WTC11 (cell line): ENCODE data around the gene ADRB2. TPM values are rescaled to one million over a fixed set of nuclear protein-coding genes. Genes with fewer than 3 reads are reported as not detected.

Source experiments
- ATAC-seq: fragments of 200-7000 bp; cut with Tn5 transposase; 2 replicates; pipeline ENCODE4 v1.10.0; 2021; ENCODE audit warnings: mild to moderate bottlenecking, moderate library complexity
- CTCF ChIA-PET: fragments of 300-600 bp; sonication (Branson Sonifier 250); formaldehyde crosslinking; loops from one replicate; lab custom pipeline; 2021; ENCODE audit warnings: antibody characterized with exemption; lab: Charles Lee
- POLR2A ChIA-PET: fragments of 350-600 bp; sonication (Branson Sonifier 250); formaldehyde crosslinking; loops from one replicate; lab custom pipeline; 2021; ENCODE audit warnings: antibody characterized with exemption; lab: Charles Lee
- DNase-seq: peaks from one replicate; pipeline ENCODE4 v3.0.0; 2021; ENCODE audit warnings: low spot score
- H3K27ac Mint-ChIP-seq: 2 replicates; pipeline ENCODE4 v1.8.0; 2021; ENCODE audit warnings: mixed read lengths
- H3K27me3 Mint-ChIP-seq: 2 replicates; pipeline ENCODE4 v1.8.0; 2021; ENCODE audit warnings: low read depth, mild to moderate bottlenecking, moderate library complexity, mixed read lengths
- H3K36me3 Mint-ChIP-seq: 2 replicates; pipeline ENCODE4 v1.8.0; 2021; ENCODE audit warnings: mixed read lengths
- H3K4me1 Mint-ChIP-seq: 2 replicates; pipeline ENCODE4 v1.8.0; 2022; ENCODE audit warnings: mixed read lengths
- H3K4me3 Mint-ChIP-seq: 2 replicates; pipeline ENCODE4 v1.8.0; 2021; ENCODE audit warnings: mild to moderate bottlenecking, moderate library complexity, mixed read lengths
- H3K9me3 Mint-ChIP-seq: 2 replicates; pipeline ENCODE4 v1.8.0; 2021; ENCODE audit warnings: mixed read lengths
- FOXK1 ChIP-seq: sonication (generic); formaldehyde crosslinking; IDR thresholded peaks from 2 replicates; pipeline ENCODE4 v1.8.0; 2022; ENCODE audit warnings: mild to moderate bottlenecking, moderate library complexity, missing genetic modification reagents
- JAZF1 ChIP-seq: fragments of 250-450 bp; sonication (Bioruptor Pico); IDR thresholded peaks from 2 replicates; pipeline ENCODE4 v1.9.0; 2021; ENCODE audit warnings: moderate library complexity, mild to moderate bottlenecking, inconsistent platforms
- MXD4 ChIP-seq: fragments of 250-450 bp; sonication (Bioruptor Pico); IDR thresholded peaks from 2 replicates; pipeline ENCODE4 v1.8.0; 2021; ENCODE audit warnings: mild to moderate bottlenecking, moderate library complexity, borderline replicate concordance
- NFYB ChIP-seq: sonication (generic); formaldehyde crosslinking; conservative IDR thresholded peaks from 2 replicates; pipeline ENCODE4 v1.8.0; 2022; ENCODE audit warnings: low read depth, missing genetic modification reagents
- PREB ChIP-seq: sonication (generic); formaldehyde crosslinking; IDR thresholded peaks from 2 replicates; pipeline ENCODE4 v1.8.1; 2022; ENCODE audit warnings: mild to moderate bottlenecking, missing genetic modification reagents, moderate library complexity, borderline replicate concordance
- TEAD1 ChIP-seq: sonication (generic); formaldehyde crosslinking; IDR thresholded peaks from 2 replicates; pipeline ENCODE4 v1.8.0; 2022; ENCODE audit warnings: mild to moderate bottlenecking, missing genetic modification reagents
- ZNF671 ChIP-seq: fragments of 250-450 bp; sonication (Bioruptor Pico); IDR thresholded peaks from 2 replicates; pipeline ENCODE4 v1.8.0; 2021; ENCODE audit warnings: mild to moderate bottlenecking
- total RNA-seq: library from RNA; stranded (reverse); gene quantifications from 3 replicates; pipeline ENCODE4 v1.2.3, GENCODE V29; 2021
- TF ChIP-seq, protein P1 (sequence below): sonication (generic); formaldehyde crosslinking; conservative IDR thresholded peaks from 2 replicates; pipeline ENCODE4 v1.8.1; 2023; ENCODE audit warnings: mild to moderate bottlenecking, low read depth, missing genetic modification reagents, moderate library complexity
- TF ChIP-seq, protein P2 (sequence below): sonication (generic); formaldehyde crosslinking; IDR thresholded peaks from 2 replicates; pipeline ENCODE4 v1.8.1; 2022; ENCODE audit warnings: missing genetic modification reagents, borderline replicate concordance
- TF ChIP-seq, protein P3 (sequence below): sonication (generic); formaldehyde crosslinking; IDR thresholded peaks from 2 replicates; pipeline ENCODE4 v1.8.0; 2023; ENCODE audit warnings: missing genetic modification reagents, mild to moderate bottlenecking, borderline replicate concordance
- TF ChIP-seq, protein P4 (sequence below): sonication (generic); formaldehyde crosslinking; IDR thresholded peaks from 2 replicates; pipeline ENCODE4 v1.8.1; 2023; ENCODE audit warnings: mild to moderate bottlenecking, missing genetic modification reagents, moderate library complexity

The ADRB2 gene
- total RNA-seq, 1 experiment from 2014 or later = 1.2 TPM

GRCh38 chr5:148826739-148827070, 294 bp downstream of the ADRB2 start (continued):
- no peak for TF ChIP-seq TEAD1 (CRISPR knock-in tag)
- TF ChIP-seq, protein P1, sequence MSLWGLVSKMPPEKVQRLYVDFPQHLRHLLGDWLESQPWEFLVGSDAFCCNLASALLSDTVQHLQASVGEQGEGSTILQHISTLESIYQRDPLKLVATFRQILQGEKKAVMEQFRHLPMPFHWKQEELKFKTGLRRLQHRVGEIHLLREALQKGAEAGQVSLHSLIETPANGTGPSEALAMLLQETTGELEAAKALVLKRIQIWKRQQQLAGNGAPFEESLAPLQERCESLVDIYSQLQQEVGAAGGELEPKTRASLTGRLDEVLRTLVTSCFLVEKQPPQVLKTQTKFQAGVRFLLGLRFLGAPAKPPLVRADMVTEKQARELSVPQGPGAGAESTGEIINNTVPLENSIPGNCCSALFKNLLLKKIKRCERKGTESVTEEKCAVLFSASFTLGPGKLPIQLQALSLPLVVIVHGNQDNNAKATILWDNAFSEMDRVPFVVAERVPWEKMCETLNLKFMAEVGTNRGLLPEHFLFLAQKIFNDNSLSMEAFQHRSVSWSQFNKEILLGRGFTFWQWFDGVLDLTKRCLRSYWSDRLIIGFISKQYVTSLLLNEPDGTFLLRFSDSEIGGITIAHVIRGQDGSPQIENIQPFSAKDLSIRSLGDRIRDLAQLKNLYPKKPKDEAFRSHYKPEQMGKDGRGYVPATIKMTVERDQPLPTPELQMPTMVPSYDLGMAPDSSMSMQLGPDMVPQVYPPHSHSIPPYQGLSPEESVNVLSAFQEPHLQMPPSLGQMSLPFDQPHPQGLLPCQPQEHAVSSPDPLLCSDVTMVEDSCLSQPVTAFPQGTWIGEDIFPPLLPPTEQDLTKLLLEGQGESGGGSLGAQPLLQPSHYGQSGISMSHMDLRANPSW (CRISPR knock-in tag) = no peak
- TF ChIP-seq, protein P2, sequence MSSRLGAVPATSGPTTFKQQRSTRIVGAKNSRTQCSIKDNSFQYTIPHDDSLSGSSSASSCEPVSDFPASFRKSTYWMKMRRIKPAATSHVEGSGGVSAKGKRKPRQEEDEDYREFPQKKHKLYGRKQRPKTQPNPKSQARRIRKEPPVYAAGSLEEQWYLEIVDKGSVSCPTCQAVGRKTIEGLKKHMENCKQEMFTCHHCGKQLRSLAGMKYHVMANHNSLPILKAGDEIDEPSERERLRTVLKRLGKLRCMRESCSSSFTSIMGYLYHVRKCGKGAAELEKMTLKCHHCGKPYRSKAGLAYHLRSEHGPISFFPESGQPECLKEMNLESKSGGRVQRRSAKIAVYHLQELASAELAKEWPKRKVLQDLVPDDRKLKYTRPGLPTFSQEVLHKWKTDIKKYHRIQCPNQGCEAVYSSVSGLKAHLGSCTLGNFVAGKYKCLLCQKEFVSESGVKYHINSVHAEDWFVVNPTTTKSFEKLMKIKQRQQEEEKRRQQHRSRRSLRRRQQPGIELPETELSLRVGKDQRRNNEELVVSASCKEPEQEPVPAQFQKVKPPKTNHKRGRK = no peak
- 0 out of 2 replicates have a peak, but pooled peaks have one; percentile 17 for TF ChIP-seq FOXK1 (CRISPR knock-in tag)
- no peak for TF ChIP-seq JAZF1 (CRISPR knock-in tag)
- 0 out of 2 replicates have a peak, but pooled peaks have one; percentile 7 for TF ChIP-seq NFYB
- no peak for TF ChIP-seq ZNF671 (CRISPR knock-in tag)
- TF ChIP-seq, protein P3, sequence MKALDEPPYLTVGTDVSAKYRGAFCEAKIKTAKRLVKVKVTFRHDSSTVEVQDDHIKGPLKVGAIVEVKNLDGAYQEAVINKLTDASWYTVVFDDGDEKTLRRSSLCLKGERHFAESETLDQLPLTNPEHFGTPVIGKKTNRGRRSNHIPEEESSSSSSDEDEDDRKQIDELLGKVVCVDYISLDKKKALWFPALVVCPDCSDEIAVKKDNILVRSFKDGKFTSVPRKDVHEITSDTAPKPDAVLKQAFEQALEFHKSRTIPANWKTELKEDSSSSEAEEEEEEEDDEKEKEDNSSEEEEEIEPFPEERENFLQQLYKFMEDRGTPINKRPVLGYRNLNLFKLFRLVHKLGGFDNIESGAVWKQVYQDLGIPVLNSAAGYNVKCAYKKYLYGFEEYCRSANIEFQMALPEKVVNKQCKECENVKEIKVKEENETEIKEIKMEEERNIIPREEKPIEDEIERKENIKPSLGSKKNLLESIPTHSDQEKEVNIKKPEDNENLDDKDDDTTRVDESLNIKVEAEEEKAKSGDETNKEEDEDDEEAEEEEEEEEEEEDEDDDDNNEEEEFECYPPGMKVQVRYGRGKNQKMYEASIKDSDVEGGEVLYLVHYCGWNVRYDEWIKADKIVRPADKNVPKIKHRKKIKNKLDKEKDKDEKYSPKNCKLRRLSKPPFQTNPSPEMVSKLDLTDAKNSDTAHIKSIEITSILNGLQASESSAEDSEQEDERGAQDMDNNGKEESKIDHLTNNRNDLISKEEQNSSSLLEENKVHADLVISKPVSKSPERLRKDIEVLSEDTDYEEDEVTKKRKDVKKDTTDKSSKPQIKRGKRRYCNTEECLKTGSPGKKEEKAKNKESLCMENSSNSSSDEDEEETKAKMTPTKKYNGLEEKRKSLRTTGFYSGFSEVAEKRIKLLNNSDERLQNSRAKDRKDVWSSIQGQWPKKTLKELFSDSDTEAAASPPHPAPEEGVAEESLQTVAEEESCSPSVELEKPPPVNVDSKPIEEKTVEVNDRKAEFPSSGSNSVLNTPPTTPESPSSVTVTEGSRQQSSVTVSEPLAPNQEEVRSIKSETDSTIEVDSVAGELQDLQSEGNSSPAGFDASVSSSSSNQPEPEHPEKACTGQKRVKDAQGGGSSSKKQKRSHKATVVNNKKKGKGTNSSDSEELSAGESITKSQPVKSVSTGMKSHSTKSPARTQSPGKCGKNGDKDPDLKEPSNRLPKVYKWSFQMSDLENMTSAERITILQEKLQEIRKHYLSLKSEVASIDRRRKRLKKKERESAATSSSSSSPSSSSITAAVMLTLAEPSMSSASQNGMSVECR (CRISPR knock-in tag) = peak; percentile 62; the same call in 1 of the 2 replicates
- TF ChIP-seq, protein P4, sequence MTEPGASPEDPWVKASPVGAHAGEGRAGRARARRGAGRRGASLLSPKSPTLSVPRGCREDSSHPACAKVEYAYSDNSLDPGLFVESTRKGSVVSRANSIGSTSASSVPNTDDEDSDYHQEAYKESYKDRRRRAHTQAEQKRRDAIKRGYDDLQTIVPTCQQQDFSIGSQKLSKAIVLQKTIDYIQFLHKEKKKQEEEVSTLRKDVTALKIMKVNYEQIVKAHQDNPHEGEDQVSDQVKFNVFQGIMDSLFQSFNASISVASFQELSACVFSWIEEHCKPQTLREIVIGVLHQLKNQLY (CRISPR knock-in tag) = no peak

GRCh38 chr5:148827723-148828122, 1.3 kb downstream of the ADRB2 start:
- peak overlapping the region; percentile 84 for H3K4me3 Mint-ChIP-seq
- POLR2A ChIA-PET = no interaction called here
- no peak overlapping the region for H3K27ac Mint-ChIP-seq

More at GRCh38 chr5:148827723-148828122, 1.3 kb downstream of the ADRB2 start:
- Mint-ChIP-seq H3K27me3 (peaks cover 46% of the 10 kb centered on the region), H3K9me3 (no peaks in the 10 kb centered on the region)
- DNase-seq = no peak
- no peak for TF ChIP-seq MXD4
- TF ChIP-seq PREB (CRISPR knock-in tag) = no peak
- TF ChIP-seq, all 79 proteins: peak for 0
- no peaks in the 10 kb centered on the region for H3K36me3 Mint-ChIP-seq
- peaks cover 69% of the 10 kb centered on the region for H3K4me1 Mint-ChIP-seq
- ATAC-seq = no peak
- CTCF ChIA-PET = interaction anchor here (1.3 to 2.0 kb wide), 2 partner anchors 97 to 130 kb away, joined by 4 to 7 read pairs; no protein-coding TSS in a partner anchor
